ENCODE data around the gene GADD45GIP1.

DNA sequence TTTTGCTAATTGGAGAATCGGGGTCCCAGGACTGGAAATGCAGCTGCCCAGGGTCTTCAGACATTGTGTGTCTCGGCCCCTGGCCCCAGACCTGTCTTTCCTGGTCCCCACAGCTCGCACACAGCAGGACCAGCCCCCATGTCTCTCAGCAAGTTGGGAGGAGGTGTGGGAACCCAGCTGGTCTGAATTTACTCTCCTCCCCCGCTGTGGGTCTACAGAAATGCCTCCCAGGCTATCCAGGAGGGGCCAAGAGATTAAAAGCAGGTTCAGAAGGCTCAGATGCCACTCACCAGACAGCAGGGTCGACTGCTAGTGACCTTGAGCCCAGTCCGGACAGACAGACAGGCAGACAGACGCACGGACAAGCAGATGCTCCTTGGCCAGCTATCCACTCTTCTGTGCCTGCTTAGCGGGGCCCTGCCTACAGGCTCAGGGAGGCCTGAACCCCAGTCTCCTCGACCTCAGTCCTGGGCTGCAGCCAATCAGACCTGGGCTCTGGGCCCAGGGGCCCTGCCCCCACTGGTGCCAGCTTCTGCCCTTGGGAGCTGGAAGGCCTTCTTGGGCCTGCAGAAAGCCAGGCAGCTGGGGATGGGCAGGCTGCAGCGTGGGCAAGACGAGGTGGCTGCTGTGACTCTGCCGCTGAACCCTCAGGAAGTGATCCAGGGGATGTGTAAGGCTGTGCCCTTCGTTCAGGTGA, 12.4 kb upstream of the GADD45GIP1 start, which contains the start of gene DAND5:
- TF ChIP-seq NFIC (IDR thresholded peaks at IDR 0.05; ENCODE audit: low read depth, low read length) (no peak), FOXK2 (IDR thresholded peaks at IDR 0.05) (no peak), PAX8 (IDR thresholded peaks at IDR 0.05) (no peak)
- TF ChIP-seq, protein P1, sequence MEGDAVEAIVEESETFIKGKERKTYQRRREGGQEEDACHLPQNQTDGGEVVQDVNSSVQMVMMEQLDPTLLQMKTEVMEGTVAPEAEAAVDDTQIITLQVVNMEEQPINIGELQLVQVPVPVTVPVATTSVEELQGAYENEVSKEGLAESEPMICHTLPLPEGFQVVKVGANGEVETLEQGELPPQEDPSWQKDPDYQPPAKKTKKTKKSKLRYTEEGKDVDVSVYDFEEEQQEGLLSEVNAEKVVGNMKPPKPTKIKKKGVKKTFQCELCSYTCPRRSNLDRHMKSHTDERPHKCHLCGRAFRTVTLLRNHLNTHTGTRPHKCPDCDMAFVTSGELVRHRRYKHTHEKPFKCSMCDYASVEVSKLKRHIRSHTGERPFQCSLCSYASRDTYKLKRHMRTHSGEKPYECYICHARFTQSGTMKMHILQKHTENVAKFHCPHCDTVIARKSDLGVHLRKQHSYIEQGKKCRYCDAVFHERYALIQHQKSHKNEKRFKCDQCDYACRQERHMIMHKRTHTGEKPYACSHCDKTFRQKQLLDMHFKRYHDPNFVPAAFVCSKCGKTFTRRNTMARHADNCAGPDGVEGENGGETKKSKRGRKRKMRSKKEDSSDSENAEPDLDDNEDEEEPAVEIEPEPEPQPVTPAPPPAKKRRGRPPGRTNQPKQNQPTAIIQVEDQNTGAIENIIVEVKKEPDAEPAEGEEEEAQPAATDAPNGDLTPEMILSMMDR (IDR thresholded peaks at IDR 0.05 in 2 of 3, conservative IDR thresholded peaks at IDR 0.05 in 1 of 3; ENCODE audit: control insufficient read depth in 2 of 3, extremely low read depth in 1 of 3, insufficient read depth in 1 of 3, low read depth in 3 of 3, low read length in 3 of 3) = no peak
